Glomerular visceral epithelial cell (primary cell): ENCODE results near the gene SCUBE1.

Experiments used
- DNase-seq: peaks from one replicate; pipeline ENCODE4 v3.0.0-alpha.2; 2016; ENCODE audit errors: extremely low spot score

SCUBE1 gene

DNA sequence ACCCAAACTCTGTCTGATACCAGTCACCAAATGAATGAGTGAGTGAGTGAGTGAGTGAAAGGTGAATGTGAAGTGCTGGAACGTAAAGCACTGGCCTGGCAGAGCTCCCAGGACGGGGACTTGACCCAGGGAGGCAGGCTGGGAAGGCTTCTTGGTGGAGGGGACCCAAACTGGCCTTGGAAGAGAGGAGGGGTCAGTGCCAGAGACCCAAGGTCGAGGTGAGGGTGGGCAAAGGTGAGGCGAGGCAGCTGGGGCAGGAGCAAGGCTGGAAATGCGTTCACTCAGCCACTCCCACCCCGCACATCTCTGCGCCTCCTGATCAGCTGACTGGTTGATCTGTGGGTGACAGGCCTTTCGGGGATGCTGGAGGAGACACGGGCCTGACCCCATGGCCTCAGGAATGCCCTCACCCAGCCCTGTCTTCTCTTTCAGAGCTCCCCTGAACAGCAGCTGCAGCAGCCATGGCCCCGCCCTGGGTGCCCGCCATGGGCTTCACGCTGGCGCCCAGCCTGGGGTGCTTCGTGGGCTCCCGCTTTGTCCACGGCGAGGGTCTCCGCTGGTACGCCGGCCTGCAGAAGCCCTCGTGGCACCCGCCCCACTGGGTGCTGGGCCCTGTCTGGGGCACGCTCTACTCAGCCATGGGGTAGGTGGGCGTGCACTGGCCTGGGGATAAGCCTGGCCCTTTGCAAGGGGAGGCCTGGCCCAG lies 184.2 kb downstream of the SCUBE1 start:
- no peak for DNase-seq

GRCh38 chr22:43157874-43158546 lies 185.2 kb downstream of the SCUBE1 start:
- no peak for DNase-seq

GRCh38 chr22:43156413-43156812 lies 186.8 kb downstream of the SCUBE1 start:
- no peak for DNase-seq

DNA sequence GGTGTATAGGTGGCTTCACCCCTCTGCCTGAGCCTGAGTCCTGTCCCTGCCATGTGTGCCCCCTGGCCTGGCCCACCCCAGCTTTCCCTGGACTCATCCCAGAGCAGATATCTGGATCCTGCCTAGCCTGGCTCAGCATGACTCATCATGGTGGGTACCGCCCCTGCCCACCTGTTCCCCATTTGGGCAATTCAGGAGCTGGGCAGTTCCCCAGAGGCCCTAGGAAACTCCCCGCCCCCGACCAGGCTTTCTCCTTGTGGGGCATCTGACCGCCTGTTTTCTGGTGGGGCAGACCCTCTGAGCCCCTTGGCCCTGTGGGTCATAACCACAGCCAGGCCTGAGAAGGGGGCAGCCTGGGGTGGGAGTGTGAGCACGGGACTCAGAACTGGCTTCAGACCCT lies 187.4 kb downstream of the SCUBE1 start:
- DNase-seq, result no peak

DNA sequence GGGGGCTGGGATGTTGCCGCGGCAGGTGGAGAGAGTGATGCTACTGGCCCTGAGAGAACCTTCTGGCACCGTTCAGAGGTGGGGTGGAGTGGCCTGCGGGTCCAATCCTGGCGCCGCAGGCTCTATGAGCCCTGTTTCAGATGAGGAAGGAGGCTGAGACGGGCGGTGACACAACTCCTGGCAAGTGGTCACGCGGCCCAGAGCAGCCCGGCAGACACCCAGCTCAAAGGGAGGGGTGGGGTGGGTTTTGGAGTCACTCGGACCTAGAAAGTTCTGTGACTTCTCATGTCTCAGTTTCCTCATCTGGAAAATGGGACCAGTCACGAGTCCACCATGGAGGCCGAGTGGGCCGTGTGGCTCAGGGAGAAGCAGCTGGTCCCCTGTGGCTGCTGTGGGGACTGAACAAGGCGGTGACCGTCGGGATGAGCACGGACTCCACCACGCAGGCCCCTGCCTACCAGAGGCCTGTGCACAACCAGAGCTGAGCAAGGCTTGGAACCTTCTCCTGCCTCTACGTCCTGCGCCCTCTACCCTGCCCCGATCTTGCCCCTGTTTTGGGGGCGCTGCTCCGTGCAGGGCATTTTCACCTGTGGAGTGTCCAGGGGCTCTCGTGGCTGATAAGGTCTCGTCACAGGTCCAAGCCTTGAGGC lies 188.2 kb downstream of the SCUBE1 start:
- no peak for DNase-seq

- DNase-seq, result no peak
Measured at GRCh38 chr22:43153899-43154298, 189.3 kb downstream of the SCUBE1 start.

GRCh38 chr22:43152357-43153071 lies 190.7 kb downstream of the SCUBE1 start:
- peak; percentile 64 for DNase-seq

- DNase-seq, result no peak
Measured at GRCh38 chr22:43152003-43152356, 191.2 kb downstream of the SCUBE1 start.

- peak; percentile 59 for DNase-seq
Measured at GRCh38 chr22:43151251-43152002, 191.7 kb downstream of the SCUBE1 start, which contains the start of gene TSPO. Gene TSPO (plus strand): TSS chr22:43151559. CDS start chr22:43159239, 7,680 bp downstream.

DNA sequence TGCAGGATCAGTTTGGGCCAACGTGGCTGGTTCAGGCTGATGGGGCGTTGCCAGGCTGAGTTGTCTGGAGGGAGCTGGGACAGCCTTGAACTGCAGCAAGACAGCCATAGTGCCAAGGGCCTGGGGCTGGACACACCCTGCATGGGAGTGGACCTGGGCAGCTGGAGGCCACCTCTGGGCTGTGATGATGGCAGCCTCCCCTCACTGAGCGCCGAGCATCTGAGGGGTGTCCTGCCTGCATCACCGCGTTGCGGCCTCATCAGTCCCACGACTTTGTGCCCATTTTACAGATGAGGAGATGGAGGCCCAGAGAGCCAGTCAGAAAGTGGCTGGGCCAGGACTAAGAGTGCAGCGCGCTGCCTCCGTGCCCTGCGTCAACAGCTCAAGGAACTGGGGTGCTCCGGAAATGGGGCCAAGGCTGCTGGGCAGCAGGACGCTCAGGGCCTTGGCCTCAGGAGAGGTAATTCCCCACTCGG lies 192.4 kb downstream of the SCUBE1 start:
- DNase-seq, result no peak

DNA sequence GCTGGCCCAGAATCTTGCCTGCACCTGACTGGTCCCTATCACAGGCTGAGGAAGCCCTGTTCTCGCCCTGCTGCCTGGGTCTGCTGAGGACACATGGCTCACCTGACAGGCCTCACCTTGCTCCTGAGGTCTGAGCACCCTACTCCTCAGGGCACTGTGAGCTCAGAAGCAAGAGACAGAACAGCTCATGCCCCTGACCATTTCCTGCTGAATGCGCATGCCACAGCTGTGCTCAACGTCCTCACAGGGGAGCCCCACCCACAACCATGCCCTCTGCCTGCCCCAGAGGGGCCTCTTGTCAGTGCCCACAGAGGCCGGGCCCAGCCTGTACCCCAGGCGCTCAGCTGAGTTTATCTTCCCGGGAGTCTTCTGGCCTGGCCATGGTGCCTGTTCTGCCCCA lies 194.6 kb downstream of the SCUBE1 start:
- DNase-seq, result no peak

GRCh38 chr22:43147821-43148220 lies 195.4 kb downstream of the SCUBE1 start:
- DNase-seq, result no peak
